HEK293T (cell line): ENCODE measurements around the gene NCDN.
"Not testable (repeated sequence)": the region's sequence is repeated elsewhere in the genome, so short reads cannot be mapped to it uniquely, and the experiment has no call there.

ENCODE experiments used
- ELF4 ChIP-seq: fragments of 450-650 bp; IDR thresholded peaks from 2 replicates; pipeline ENCODE4 v1.6.1; 2017; ENCODE audit warnings: antibody characterized with exemption
- FOXA1 ChIP-seq: fragments of 450-650 bp; IDR thresholded peaks from 2 replicates; pipeline ENCODE4 v1.6.1; 2016; ENCODE audit warnings: mild to moderate bottlenecking
- FOXM1 ChIP-seq: fragments of 450-650 bp; IDR thresholded peaks from 2 replicates; pipeline ENCODE4 v1.6.1; 2017; ENCODE audit warnings: mild to moderate bottlenecking, borderline replicate concordance
- HDGF ChIP-seq: fragments of 450-650 bp; IDR thresholded peaks from 2 replicates; pipeline ENCODE4 v1.6.1; 2017; ENCODE audit warnings: antibody characterized with exemption, borderline replicate concordance
- SUZ12 ChIP-seq: fragments of 450-650 bp; IDR thresholded peaks from 2 replicates; pipeline ENCODE4 v1.6.1; 2016; ENCODE audit warnings: mild to moderate bottlenecking
- TARDBP ChIP-seq: fragments of 450-650 bp; IDR thresholded peaks from 2 replicates; pipeline ENCODE4 v1.6.1; 2016
- TF ChIP-seq, protein P1 (sequence below): fragments of 450-650 bp; IDR thresholded peaks from 2 replicates; pipeline ENCODE4 v1.6.1; 2016

DNA sequence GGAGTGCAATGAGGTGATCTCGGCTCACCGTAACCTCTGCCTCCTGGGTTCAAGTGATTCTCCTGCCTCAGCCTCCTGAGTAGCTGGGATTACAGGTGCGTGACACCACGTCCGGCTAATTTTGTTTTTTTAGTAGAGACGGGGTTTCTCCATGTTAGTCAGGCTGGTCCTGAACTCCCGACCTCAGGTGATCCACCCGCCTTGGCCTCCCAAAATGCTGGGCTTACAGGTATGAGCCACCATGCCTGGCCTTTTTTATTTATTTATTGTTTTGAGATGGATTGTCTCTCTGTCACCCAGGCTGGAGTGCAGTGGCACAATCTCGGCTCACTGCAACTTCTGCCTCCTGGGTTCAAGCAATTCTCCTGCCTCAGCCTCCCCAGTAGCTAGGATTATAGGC lies 24.0 kb downstream of the NCDN start:
- TF ChIP-seq, protein P1, sequence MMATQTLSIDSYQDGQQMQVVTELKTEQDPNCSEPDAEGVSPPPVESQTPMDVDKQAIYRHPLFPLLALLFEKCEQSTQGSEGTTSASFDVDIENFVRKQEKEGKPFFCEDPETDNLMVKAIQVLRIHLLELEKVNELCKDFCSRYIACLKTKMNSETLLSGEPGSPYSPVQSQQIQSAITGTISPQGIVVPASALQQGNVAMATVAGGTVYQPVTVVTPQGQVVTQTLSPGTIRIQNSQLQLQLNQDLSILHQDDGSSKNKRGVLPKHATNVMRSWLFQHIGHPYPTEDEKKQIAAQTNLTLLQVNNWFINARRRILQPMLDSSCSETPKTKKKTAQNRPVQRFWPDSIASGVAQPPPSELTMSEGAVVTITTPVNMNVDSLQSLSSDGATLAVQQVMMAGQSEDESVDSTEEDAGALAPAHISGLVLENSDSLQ: not testable (repeated sequence)
- TF ChIP-seq HDGF, TARDBP, SUZ12, FOXA1, FOXM1, ELF4: not testable (repeated sequence)
